H1 (cell line): ENCODE measurements around the gene ADRB2. TPM values are rescaled to one million over a fixed set of nuclear protein-coding genes. Genes with fewer than 3 reads are reported as not detected.

ENCODE experiments used
- CTCF ChIA-PET: fragments of 300-600 bp; sonication (Branson Sonifier 250); formaldehyde crosslinking; loops from one replicate; lab custom pipeline; 2021; ENCODE audit not compliant: partially characterized antibody; lab: Charles Lee
- POLR2A ChIA-PET: fragments of 300-600 bp; sonication (Branson Sonifier 250); formaldehyde crosslinking; loops from one replicate; lab custom pipeline; 2021; ENCODE audit warnings: inconsistent platforms; ENCODE audit not compliant: partially characterized antibody; lab: Charles Lee
- DNase-seq, 2 experiments: peaks; one replicate each; pipeline versions ENCODE4 v3.0.0 to v3.0.0-alpha.2; 2010 to 2022; ENCODE audit warnings: low spot score in 2 of 2, low read depth in 1 of 2, mixed read lengths in 1 of 2
- FAIRE-seq: peaks from 2 replicates; lab custom pipeline; 2011; peaks lifted over from hg19 to GRCh38; lab: Jason Lieb, UNC
- H2AFZ ChIP-seq: 2 replicates; pipeline ENCODE4 v1.8.1; 2012; ENCODE audit warnings: low read length, inconsistent platforms
- H2AK5ac ChIP-seq: 2 replicates; pipeline ENCODE4 v1.6.1; 2013; ENCODE audit warnings: low read depth, low read length
- H2BK120ac ChIP-seq: replicated peaks from 2 replicates; pipeline ENCODE3; 2013; ENCODE audit warnings: low read depth, low read length, inconsistent platforms
- H2BK12ac ChIP-seq: 2 replicates; pipeline ENCODE4 v1.6.1; 2013; ENCODE audit warnings: low read depth, low read length
- H2BK15ac ChIP-seq: 2 replicates; pipeline ENCODE4 v1.6.1; 2013; ENCODE audit warnings: low read length
- H2BK20ac ChIP-seq: 2 replicates; pipeline ENCODE4 v1.6.1; 2013; ENCODE audit warnings: low read length
- H2BK5ac ChIP-seq: 2 replicates; pipeline ENCODE4 v1.6.1; 2013; ENCODE audit warnings: low read depth, low read length
- H3K14ac ChIP-seq: 2 replicates; pipeline ENCODE4 v1.6.1; 2013; ENCODE audit warnings: inconsistent platforms; ENCODE audit not compliant: insufficient read length
- H3K18ac ChIP-seq: 2 replicates; pipeline ENCODE4 v1.6.1; 2013; ENCODE audit warnings: low read length; ENCODE audit errors: extremely low read depth
- H3K23ac ChIP-seq: 2 replicates; pipeline ENCODE4 v1.6.1; 2013; ENCODE audit warnings: inconsistent platforms; ENCODE audit not compliant: insufficient read length
- H3K23me2 ChIP-seq: 2 replicates; pipeline ENCODE4 v1.6.1; 2013; ENCODE audit warnings: low read depth, low read length
- H3K27ac ChIP-seq: 2 replicates; pipeline ENCODE4 v1.6.1; 2011; ENCODE audit warnings: low read depth, low read length, inconsistent platforms
- H3K27me3 ChIP-seq, 4 experiments: replicated peaks in 1 of 4; 1 replicate in 1 of 4; 2 replicates in 3 of 4; pipeline versions ENCODE4 v1.6.1 to v1.8.1; 2011 to 2013; ENCODE audit warnings: low read length in 3 of 4, mild to moderate bottlenecking in 3 of 4, inconsistent platforms in 2 of 4, mixed read lengths in 2 of 4, moderate library complexity in 1 of 4; ENCODE audit not compliant: control insufficient read depth in 3 of 4, insufficient read depth in 3 of 4; ENCODE audit errors: extremely low read depth in 1 of 4
- H3K36me3 ChIP-seq, 4 experiments: 2 replicates each; pipeline versions ENCODE4 v1.6.1 to v1.8.1; 2011 to 2013; ENCODE audit warnings: mild to moderate bottlenecking in 4 of 4, low read length in 3 of 4, moderate library complexity in 2 of 4, control low read depth in 1 of 4, inconsistent platforms in 1 of 4; ENCODE audit not compliant: insufficient read depth in 4 of 4, control insufficient read depth in 2 of 4
- H3K4ac ChIP-seq: replicated peaks from 2 replicates; pipeline ENCODE3; 2013; ENCODE audit warnings: low read length, low read depth, mixed read lengths, inconsistent platforms; ENCODE audit not compliant: insufficient read length
- H3K4me1 ChIP-seq, 4 experiments: replicated peaks in 1 of 4; 1 replicate in 1 of 4; 2 replicates in 3 of 4; pipeline versions ENCODE4 v1.6.1 to v1.8.1; 2011 to 2013; ENCODE audit warnings: low read length in 3 of 4, inconsistent platforms in 2 of 4, mixed read lengths in 1 of 4; ENCODE audit not compliant: insufficient read depth in 4 of 4, control insufficient read depth in 3 of 4
- H3K4me2 ChIP-seq, 2 experiments: 2 replicates each; pipeline versions ENCODE4 v1.6.1 to v1.8.1; 2011 to 2013; ENCODE audit warnings: low read depth in 2 of 2, low read length in 2 of 2, control low read depth in 1 of 2, inconsistent platforms in 1 of 2, mild to moderate bottlenecking in 1 of 2; ENCODE audit not compliant: insufficient read depth in 1 of 2
- H3K4me3 ChIP-seq, 4 experiments: fragments of 200-600, 300-600 bp in 1 of 4; sonication (generic), shearing (Covaris generic), sonication (Bioruptor Twin) in 1 of 4; 2 replicates each; pipeline versions ENCODE4 v1.5.1 to v1.8.1; 2011 to 2016; ENCODE audit warnings: low read length in 4 of 4, low read depth in 3 of 4, control low read depth in 2 of 4, inconsistent platforms in 2 of 4, mild to moderate bottlenecking in 2 of 4, mixed read lengths in 1 of 4, moderate library complexity in 1 of 4; ENCODE audit not compliant: insufficient read depth in 2 of 4; ENCODE audit errors: extremely low read depth in 1 of 4
- H3K56ac ChIP-seq: replicated peaks from 2 replicates; pipeline ENCODE3; 2013; ENCODE audit warnings: low read depth, mild to moderate bottlenecking, mixed read lengths, low read length, inconsistent platforms; ENCODE audit not compliant: insufficient read length
- H3K79me1 ChIP-seq: 2 replicates; pipeline ENCODE4 v1.6.1; 2013; ENCODE audit warnings: low read depth, low read length, control low read depth
- H3K79me2 ChIP-seq, 2 experiments: 2 replicates each; pipeline versions ENCODE4 v1.6.1 to v1.8.1; 2012 to 2013; ENCODE audit warnings: low read length in 2 of 2, mild to moderate bottlenecking in 2 of 2, inconsistent platforms in 1 of 2; ENCODE audit not compliant: insufficient read depth in 2 of 2, control insufficient read depth in 1 of 2
- H3K9ac ChIP-seq, 4 experiments: replicated peaks in 1 of 4; 1 replicate in 1 of 4; 2 replicates in 3 of 4; pipeline versions ENCODE4 v1.6.1 to v1.8.1; 2011 to 2013; ENCODE audit warnings: low read depth in 3 of 4, low read length in 3 of 4, control low read depth in 2 of 4, mild to moderate bottlenecking in 2 of 4, moderate library complexity in 2 of 4, inconsistent platforms in 1 of 4; ENCODE audit errors: extremely low read depth in 1 of 4
- H3K9me3 ChIP-seq, 2 experiments: 2 replicates each; pipeline versions ENCODE4 v1.6.1 to v1.8.1; 2012 to 2013; ENCODE audit warnings: mild to moderate bottlenecking in 2 of 2, moderate library complexity in 2 of 2, control low read depth in 1 of 2, inconsistent platforms in 1 of 2, low read depth in 1 of 2, low read length in 1 of 2, mixed read lengths in 1 of 2; ENCODE audit not compliant: insufficient read depth in 2 of 2
- H4K20me1 ChIP-seq, 2 experiments: replicated peaks in 1 of 2; 2 replicates each; pipeline versions ENCODE3 to v1.8.1; 2011 to 2013; ENCODE audit warnings: inconsistent platforms in 2 of 2, low read length in 2 of 2, mild to moderate bottlenecking in 1 of 2; ENCODE audit not compliant: insufficient read depth in 2 of 2, control insufficient read depth in 1 of 2
- H4K5ac ChIP-seq: 2 replicates; pipeline ENCODE4 v1.6.1; 2013; ENCODE audit warnings: low read length, low read depth, mixed read lengths, inconsistent platforms; ENCODE audit not compliant: insufficient read length
- H4K8ac ChIP-seq: 2 replicates; pipeline ENCODE4 v1.8.0; 2013; ENCODE audit warnings: mild to moderate bottlenecking, moderate library complexity, low read length, inconsistent platforms; ENCODE audit not compliant: insufficient read depth; ENCODE audit errors: extremely low read depth
- H4K91ac ChIP-seq: replicated peaks from 2 replicates; pipeline ENCODE3; 2013; ENCODE audit warnings: low read length, mixed read lengths, inconsistent platforms; ENCODE audit not compliant: insufficient read length
- CREB1 ChIP-seq: IDR thresholded peaks from 2 replicates; pipeline ENCODE4 v1.6.1; 2012; ENCODE audit warnings: inconsistent platforms
- GABPA ChIP-seq: IDR thresholded peaks from 2 replicates; pipeline ENCODE4 v1.6.1; 2011; ENCODE audit warnings: mild to moderate bottlenecking, low read length, moderate library complexity, borderline replicate concordance; ENCODE audit not compliant: insufficient read depth
- HDAC6 ChIP-seq: IDR thresholded peaks from one replicate; pipeline ENCODE4 v1.7.1; 2012; ENCODE audit warnings: low read depth, mild to moderate bottlenecking, inconsistent platforms, low read length, moderate library complexity
- MAFK ChIP-seq: IDR thresholded peaks from 2 replicates; pipeline ENCODE4 v1.6.1; 2012; ENCODE audit warnings: low read depth, mild to moderate bottlenecking, improper control_type of control experiment, low read length
- PHF8 ChIP-seq: fragments of 200-600 bp; sonication (generic); conservative IDR thresholded peaks from 2 replicates; pipeline ENCODE4 v1.7.1; 2012; ENCODE audit warnings: low read depth, mild to moderate bottlenecking, inconsistent platforms, low read length, moderate library complexity
- RFX5 ChIP-seq: IDR thresholded peaks from 2 replicates; pipeline ENCODE4 v1.6.1; 2011; ENCODE audit warnings: low read depth, low read length, improper control_type of control experiment, borderline replicate concordance
- SUZ12 ChIP-seq: fragments of 200-600 bp; sonication (generic); IDR thresholded peaks from 2 replicates; pipeline ENCODE4 v1.6.1; 2012; ENCODE audit warnings: mild to moderate bottlenecking, inconsistent platforms, low read length, moderate library complexity, mixed read lengths
- ZNF274 ChIP-seq: IDR thresholded peaks from 2 replicates; pipeline ENCODE4 v1.7.0; 2012; ENCODE audit warnings: low read length, borderline replicate concordance; ENCODE audit errors: extremely low read depth
- WGBS, 2 experiments: shearing (Covaris generic) in 1 of 2; methylation state at CpG; one replicate each; pipeline versions ENCODE4 v1.1.6 to v1.1.7; 2013 to 2015; ENCODE audit warnings: low lambda C conversion rate in 2 of 2, mixed read lengths in 2 of 2, inconsistent platforms in 1 of 2, low coverage in 1 of 2, missing lambda C conversion rate in 1 of 2; ENCODE audit not compliant: insufficient replicate concordance in 2 of 2, insufficient coverage in 1 of 2, insufficient read length in 1 of 2; ENCODE audit errors: extremely low coverage in 1 of 2, missing lambda C conversion rate in 1 of 2; 5-methylcytosine and 5-hydroxymethylcytosine counted together
- polyA plus RNA-seq, 7 experiments: library from polyadenylated mRNA; depleted of rRNA in 3 of 7; stranded (reverse) in 5 of 7; unstranded in 2 of 7; fragments of >200 nt in 5 of 7; fragments of 200-250 nt in 2 of 7; gene quantifications; 1 replicate in 5 of 7; 2 replicates in 1 of 7; 4 replicates in 1 of 7; pipeline versions ENCODE4 v1.2.1 to v1.2.3, GENCODE V29; 2011 to 2013; ENCODE audit warnings: missing spikeins in 2 of 7, mixed read lengths in 2 of 7
- total RNA-seq: library from RNA; stranded (reverse); fragmentation: NEBNext Ultra II Directional; extraction: Animal tissue kit (Norgen Biotek cat#: 25700); gene quantifications from 2 replicates; pipeline ENCODE4 v1.2.1, GENCODE V29; 2021
- TF ChIP-seq, protein P1 (sequence below): IDR thresholded peaks from 2 replicates; pipeline ENCODE4 v1.6.1; 2012; ENCODE audit warnings: inconsistent platforms

The ADRB2 gene
- total and polyA plus RNA-seq, 2 of the 8 experiments (the other 6 are each of a cell fraction or from before 2014, with no cell fraction given), result 0.65 to 0.77 TPM

DNA sequence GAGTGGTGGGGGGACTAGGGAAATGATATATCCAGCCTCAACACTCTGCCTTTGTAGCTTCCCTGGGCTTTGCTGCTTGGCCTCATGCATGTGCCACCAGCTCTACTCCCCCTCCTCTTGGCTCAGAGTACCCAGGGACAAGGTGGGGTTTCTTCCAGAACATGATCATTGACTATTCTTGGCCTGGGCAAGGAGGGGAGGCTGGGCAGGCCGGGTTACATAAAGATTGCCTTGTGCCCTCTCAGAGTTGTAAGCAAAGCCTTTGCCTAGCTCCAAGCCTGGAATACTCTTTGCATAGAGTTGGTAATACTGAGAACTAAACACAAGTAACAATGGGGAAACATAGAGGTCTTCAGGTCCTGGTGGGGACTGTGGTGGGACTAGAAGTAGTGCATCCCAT, 11.9 kb downstream of the ADRB2 start:
- no peaks in the 10 kb centered on the region for H3K79me2 ChIP-seq
- no peak overlapping the region for H3K27ac ChIP-seq
- ChIA-PET POLR2A (no interaction called here), CTCF (interaction anchor here (1.0 to 2.9 kb wide), 4 partner anchors 10 to 197 kb away, joined by 4 to 7 read pairs (median 6); partner anchors contain the start of gene ADRB2)
- H3K56ac ChIP-seq, result no peak overlapping the region
- H3K4me1 ChIP-seq, result no peaks in the 10 kb centered on the region
- H3K4ac ChIP-seq, result no peak overlapping the region
- no peak overlapping the region; the same call in 1 of the 2 replicates for H4K8ac ChIP-seq
- H2BK120ac ChIP-seq, result no peak overlapping the region
- WGBS, 2 experiments, result 80% methylated on average over 1 of the region's 1 CpG; no CpG with 5 or more reads in 1 of the 2 experiments
- no peak overlapping the region for H2BK15ac ChIP-seq
- DNase-seq (no peak), FAIRE-seq (no peak)
- no peaks in the 10 kb centered on the region for H4K20me1 ChIP-seq
- no peaks in the 10 kb centered on the region for H3K27me3 ChIP-seq
- H3K18ac ChIP-seq, result no peak overlapping the region
- H3K36me3 ChIP-seq, result no peaks in the 10 kb centered on the region
- no peaks in the 10 kb centered on the region for H3K79me1 ChIP-seq
- no peak overlapping the region for H3K23ac ChIP-seq
- H2BK20ac ChIP-seq, result no peak overlapping the region
- no peak overlapping the region for H2BK12ac ChIP-seq
- H3K23me2 ChIP-seq, result no peaks in the 10 kb centered on the region
- no peak overlapping the region for H2AK5ac ChIP-seq
- no peaks in the 10 kb centered on the region for H3K9me3 ChIP-seq
- no peak overlapping the region for H3K9ac ChIP-seq
- H3K4me3 ChIP-seq, result no peak overlapping the region
- no peak overlapping the region for H4K5ac ChIP-seq
- H3K4me2 ChIP-seq, result no peak overlapping the region
- H4K91ac ChIP-seq, result no peak overlapping the region
- no peak overlapping the region for H2AFZ ChIP-seq
- H3K14ac ChIP-seq, result no peak overlapping the region
- no peak overlapping the region for H2BK5ac ChIP-seq
- TF ChIP-seq RFX5, result no peak
- TF ChIP-seq PHF8, result no peak
- TF ChIP-seq CREB1, result no peak
- TF ChIP-seq, protein P1, sequence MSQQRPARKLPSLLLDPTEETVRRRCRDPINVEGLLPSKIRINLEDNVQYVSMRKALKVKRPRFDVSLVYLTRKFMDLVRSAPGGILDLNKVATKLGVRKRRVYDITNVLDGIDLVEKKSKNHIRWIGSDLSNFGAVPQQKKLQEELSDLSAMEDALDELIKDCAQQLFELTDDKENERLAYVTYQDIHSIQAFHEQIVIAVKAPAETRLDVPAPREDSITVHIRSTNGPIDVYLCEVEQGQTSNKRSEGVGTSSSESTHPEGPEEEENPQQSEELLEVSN, result no peak
- no peak for TF ChIP-seq ZNF274
- no peak for TF ChIP-seq HDAC6
- TF ChIP-seq GABPA, result no peak
- TF ChIP-seq MAFK, result no peak
- no peak for TF ChIP-seq SUZ12
- TF ChIP-seq, all 59 proteins: peak for 0
